Right lobe of liver (tissue), 4 donors: ENCODE data around the gene DCTPP1.

Experiments used
- CTCF ChIP-seq, 4 donors: fragments of 200-600 bp in 3 of 4; fragments of 450-650 bp in 1 of 4; IDR thresholded peaks; one replicate each; pipeline versions ENCODE4 v1.5.1 to v1.8.0; 2016 to 2022; ENCODE audit warnings: antibody characterized with exemption in 4 of 4, mild to moderate bottlenecking in 2 of 4
- POLR2A ChIP-seq: fragments of 450-650 bp; IDR thresholded peaks from one replicate; pipeline ENCODE4 v1.6.1; 2017; ENCODE audit warnings: antibody characterized with exemption, mild to moderate bottlenecking
- donor health status: DM: no; HTN: no; CAD: no.
- donor health status: DM: no; HTN: no; CAD: no.
- donor health status: DM: no; HTN: yes; CAD: no.

- TF ChIP-seq CTCF (IDR thresholded peaks at IDR 0.05): peak in 1 of 4 donors; percentile 13
- TF ChIP-seq POLR2A: peak; percentile 72
These were observed 51.3 kb downstream of the DCTPP1 start for GRCh38 chr16:30378236-30379157.
